RKO (cell line): ENCODE data around the gene LEP.
"Not testable (repeated sequence)": the region's sequence is repeated elsewhere in the genome, so short reads cannot be mapped to it uniquely, and the experiment has no call there.

Experiments used
- DNase-seq: peaks from one replicate; pipeline ENCODE4 v3.0.0-alpha.2; 2016; ENCODE audit warnings: low spot score

Gene LEP

DNA sequence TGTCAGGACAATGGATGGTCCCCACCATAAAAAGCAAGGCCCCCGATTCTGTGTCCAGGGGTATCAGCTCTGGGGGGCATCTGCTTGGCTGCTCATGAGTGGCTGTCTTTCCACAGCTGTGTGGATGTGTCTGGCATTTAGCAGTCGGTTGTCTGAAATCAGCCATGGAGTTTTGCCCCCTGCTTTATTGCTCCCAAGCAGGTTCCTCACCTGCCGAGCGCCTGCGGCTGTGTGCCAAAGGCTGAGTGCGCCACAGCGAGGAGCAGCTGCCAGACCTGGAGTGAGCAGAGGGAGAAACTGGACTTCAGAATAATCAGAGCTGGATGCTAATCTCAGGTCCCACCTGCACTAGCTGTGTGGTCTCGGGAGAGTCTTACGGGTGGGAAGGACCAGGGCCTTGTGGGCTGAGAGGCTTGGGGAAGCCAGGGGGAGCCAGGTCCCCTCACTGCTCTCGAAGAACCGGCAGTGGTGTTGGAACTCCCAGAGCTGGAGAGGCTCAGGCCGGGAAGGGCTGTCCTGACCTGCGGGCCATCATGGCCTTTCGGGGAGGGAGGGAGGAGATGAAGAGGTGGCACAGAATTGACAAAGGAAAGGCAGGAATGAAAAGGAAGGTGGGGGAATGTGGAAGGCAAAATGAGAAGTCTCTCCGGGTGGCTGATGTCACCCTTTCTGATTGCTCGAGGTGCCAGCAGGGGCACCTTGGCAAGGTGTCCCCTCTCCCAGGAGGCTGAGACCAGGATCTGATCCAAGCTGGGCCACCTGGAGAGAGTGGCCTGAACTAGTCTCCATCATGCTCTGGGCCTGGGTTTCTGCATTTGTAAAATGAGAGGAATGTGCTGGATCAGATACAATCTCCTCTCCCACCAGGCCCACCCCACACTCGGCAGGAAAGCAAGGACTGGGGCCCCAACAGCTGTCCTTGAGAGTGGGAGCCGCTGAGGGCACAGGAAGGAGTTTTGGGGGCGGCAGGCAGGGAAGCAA lies 30.2 kb upstream of the LEP start:
- no peak for DNase-seq

DNA sequence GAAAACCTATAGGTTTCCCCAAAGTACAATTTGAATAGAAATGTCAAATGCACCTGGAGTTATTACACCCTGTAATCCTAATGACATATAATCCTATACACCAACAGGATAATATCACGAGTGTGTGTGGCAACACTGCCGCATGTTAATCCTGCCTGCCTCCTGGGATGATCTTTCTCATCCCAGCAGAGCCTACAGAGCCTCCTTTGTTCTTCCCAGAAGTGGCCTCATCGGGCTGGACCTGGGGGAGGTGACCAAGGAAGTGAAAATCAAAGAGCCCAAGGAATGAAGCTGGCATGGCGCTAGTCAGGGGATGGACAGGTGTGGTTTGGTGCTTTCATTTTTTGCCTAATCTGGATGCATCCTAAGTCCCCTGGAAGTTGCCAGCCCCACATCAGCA lies 29.5 kb upstream of the LEP start:
- no peak for DNase-seq

DNA sequence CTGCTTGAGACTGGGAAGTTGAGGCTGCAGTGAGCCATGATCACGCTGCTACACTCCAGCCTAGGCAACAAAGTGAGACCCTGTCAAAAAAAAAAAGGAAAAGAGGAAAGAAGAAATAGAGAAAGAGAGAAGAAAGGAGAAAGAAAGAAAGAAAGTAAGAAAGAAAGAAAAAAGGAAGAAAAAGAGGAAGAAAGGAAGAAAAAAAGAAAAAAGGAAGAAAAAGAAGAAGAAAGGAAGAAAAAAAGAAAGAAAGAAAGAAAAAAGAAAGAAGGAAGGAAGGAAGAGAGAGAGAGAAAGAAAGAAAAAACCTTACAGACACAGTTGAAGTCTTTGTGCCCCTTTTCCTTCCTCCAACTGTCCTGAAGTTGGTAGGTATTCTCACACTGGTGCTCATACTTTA lies 26.6 kb upstream of the LEP start:
- DNase-seq: no peak

GRCh38 chr7:128215281-128215680 lies 25.8 kb upstream of the LEP start:
- no peak for DNase-seq

DNA sequence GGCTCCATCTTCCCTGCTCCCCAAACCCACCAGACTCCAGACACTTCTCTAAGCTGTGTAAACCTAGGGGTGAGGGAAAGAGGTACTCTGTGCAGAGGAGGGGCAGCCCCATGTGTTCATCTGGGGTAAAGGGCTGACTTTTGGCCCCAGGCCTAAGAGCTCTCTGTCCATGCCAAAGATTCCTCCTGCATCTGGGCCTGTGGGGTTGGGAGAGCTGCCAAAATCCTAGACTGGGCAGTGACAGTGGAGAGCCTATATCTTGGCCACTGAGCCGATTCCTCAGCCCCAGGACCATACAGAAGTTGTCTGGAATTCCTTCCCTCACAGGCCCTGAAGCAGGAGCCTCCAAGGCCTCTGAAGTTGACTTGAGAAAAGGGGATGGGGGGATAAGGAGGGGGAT lies 25.3 kb upstream of the LEP start:
- DNase-seq: no peak

DNA sequence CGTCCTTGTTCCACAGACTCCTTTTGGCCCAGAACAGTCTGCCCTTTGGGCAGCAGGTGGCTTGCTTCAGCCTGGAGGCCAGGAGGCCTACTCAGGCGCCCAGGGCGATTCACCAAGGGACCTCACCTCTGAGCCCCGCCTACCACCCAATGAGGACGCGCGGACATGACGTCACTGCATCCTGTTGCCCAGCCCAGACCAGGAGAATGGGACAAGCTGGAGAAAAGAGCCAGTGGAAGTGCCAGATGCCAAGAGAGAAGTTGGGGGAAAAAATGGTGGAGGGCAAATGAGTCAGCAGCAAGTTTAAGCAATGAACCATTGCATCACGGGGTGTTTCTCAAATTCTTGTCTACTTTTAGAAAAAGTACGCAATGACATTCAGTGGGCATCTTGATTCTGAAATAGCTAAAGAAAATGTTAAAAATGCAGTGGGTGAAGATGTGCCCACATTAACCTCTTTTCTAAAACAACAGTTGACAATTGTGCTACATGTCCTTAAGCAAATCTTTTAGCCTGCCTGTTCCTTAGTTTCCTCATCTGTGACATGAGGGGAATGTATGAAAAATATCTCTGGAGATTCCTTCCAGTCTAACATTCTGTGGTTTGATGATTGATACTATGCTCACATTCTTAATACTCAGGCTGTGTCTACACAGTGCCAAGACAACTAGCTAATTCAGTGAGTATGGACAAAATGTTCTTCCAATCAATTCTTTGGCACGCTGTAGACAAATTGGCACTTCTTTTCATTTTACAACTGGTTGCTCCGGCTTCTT lies 23.9 kb upstream of the LEP start:
- peak; percentile 20 for DNase-seq

GRCh38 chr7:128217967-128218652 lies 23.0 kb upstream of the LEP start:
- DNase-seq: peak; percentile 30

GRCh38 chr7:128219636-128220035 lies 21.4 kb upstream of the LEP start:
- no peak for DNase-seq

GRCh38 chr7:128221929-128222403 lies 19.1 kb upstream of the LEP start:
- DNase-seq: peak; percentile 80

DNA sequence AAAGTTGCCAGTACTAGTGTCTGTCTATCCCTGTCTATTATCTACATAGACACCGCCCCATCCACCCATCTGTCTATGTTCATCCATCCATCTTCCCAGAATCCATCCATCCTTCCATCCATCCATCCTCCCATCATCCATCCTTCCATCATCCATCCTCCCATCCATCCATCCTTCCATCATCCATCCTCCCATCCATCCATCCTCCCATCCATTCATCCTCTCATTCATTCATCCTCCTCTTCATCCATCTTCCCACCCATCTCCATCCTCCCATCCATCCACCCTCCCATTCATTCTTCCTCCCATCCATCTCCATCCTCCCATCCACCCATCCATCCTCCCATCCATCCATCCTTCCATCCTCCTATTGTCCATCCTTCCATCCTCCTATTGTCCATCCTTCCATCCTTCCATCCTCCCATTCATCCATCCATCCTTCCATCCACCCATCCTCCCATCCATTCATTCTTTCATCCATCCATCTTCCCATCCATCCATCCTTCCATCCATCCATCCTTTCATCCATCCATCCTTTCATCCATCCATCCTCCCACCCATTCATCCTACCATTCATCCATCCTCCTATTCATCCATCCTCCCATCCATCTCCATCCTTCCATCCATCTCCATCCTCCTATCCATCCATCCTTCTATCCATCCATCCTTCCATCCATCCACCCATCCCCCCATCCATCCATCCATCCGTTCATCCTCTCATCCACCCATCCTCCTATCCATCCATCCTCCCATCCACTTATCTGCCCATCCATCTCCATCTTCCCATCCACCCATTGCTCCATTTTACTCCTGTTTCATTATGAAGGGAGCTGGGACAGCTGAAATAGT lies 14.7 kb upstream of the LEP start:
- no peak for DNase-seq

DNA sequence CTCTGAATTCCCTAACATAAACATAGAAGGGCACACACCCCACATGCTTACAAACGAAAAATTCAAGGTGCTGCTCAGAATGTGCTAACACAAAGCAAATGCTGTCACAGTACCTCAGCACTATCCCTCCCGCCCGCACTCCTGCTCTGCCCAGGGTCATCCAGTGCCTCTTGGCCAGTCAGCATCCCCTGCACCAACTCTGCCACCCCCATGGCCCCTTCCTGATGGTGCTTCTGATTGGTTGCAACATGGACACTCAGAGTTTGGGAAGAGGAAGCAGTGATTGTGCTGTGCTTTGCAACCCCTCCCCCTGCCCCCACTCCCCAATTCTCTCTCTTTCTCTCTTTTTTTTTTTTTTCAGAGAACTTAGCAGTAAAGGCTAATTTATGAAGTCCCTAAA lies 13.8 kb upstream of the LEP start:
- DNase-seq: no peak

- no peak for DNase-seq
Measured at GRCh38 chr7:128231021-128231420, 10.1 kb upstream of the LEP start.

- no peak for DNase-seq
Measured at GRCh38 chr7:128231677-128232076, 9.4 kb upstream of the LEP start.

- DNase-seq: no peak
Measured at GRCh38 chr7:128233471-128233870, 7.6 kb upstream of the LEP start.

GRCh38 chr7:128234476-128235026 lies 6.5 kb upstream of the LEP start:
- DNase-seq: no peak

GRCh38 chr7:128235471-128235870 lies 5.6 kb upstream of the LEP start:
- DNase-seq: no peak

- DNase-seq: peak; percentile 78
Measured at GRCh38 chr7:128236924-128237586, 4.0 kb upstream of the LEP start.

DNA sequence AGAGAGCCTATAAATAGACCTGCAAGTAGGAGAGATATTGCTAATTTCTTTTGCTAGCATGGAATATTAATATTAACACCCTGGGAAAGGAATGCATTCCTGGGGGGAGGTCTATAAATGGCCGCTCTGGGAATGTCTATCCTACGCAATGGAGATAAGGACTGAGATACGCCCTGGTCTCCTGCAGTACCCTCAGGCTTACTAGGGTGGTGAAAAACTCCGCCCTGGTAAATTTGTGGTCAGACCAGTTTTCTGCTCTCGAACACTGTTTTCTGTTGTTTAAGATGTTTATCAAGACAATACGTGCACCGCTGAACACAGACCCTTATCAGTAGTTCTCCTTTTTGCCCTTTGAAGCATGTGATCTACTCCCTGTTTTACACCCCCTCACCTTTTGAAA lies 1.9 kb upstream of the LEP start:
- DNase-seq: not testable (repeated sequence)

- DNase-seq: no peak
Measured at GRCh38 chr7:128242661-128243060, 1.6 kb downstream of the LEP start.

DNA sequence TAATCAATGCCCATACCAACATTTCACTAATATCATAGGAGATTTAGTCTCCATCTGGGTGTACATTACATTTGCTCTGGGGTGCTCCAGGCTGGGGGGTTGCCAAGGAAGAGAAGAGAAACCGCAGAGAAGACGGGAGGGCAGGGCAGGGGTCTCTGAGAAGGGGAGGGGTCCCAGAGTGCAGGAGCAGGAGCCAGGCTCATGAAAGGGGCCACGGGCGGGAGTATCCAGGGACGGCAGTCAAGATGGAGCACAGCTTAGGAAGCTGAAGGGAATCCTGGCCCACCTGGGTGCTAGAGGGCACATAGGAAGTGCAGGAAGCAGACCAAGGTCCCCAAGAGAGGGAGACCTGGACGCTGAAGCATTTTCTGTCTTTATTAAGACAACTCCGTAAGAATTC lies 2.2 kb downstream of the LEP start:
- DNase-seq: no peak

GRCh38 chr7:128244861-128245260 lies 3.8 kb downstream of the LEP start:
- no peak for DNase-seq
